HCT116 (cell line): ENCODE measurements around the gene MYO7A.

Source experiments
- EZH2 ChIP-seq: fragments of 200-600 bp; sonication (generic); IDR thresholded peaks from 2 replicates; pipeline ENCODE4 v1.6.1; 2017; ENCODE audit warnings: antibody characterized with exemption, mixed run types
- POLR2A ChIP-seq: IDR thresholded peaks from 2 replicates; pipeline ENCODE4 v1.7.0; 2011; ENCODE audit warnings: borderline replicate concordance; ENCODE audit not compliant: insufficient read depth, insufficient read length; ENCODE audit errors: extremely low read depth
- POLR2AphosphoS5 ChIP-seq: IDR thresholded peaks from 2 replicates; pipeline ENCODE4 v1.6.1; 2011; ENCODE audit warnings: mild to moderate bottlenecking, low read depth, low read length, moderate library complexity
- REST ChIP-seq: IDR thresholded peaks from 2 replicates; pipeline ENCODE4 v1.6.1; 2012; ENCODE audit warnings: low read depth
- YY1 ChIP-seq: IDR thresholded peaks from 2 replicates; pipeline ENCODE4 v1.6.1; 2011; ENCODE audit warnings: low read length, low read depth, moderate library complexity, mild to moderate bottlenecking; ENCODE audit not compliant: insufficient replicate concordance; ENCODE audit errors: extremely low read depth
- ZNF274 ChIP-seq: fragments of 200-500 bp; sonication (Bioruptor generic); IDR thresholded peaks from 2 replicates; pipeline ENCODE4 v1.6.1; 2014; ENCODE audit warnings: mild to moderate bottlenecking, low read depth, low read length, inconsistent platforms
- TF ChIP-seq, protein P1 (sequence below), 3 experiments: fragments of 200-600 bp in 1 of 3; sonication (generic) in 1 of 3; IDR thresholded peaks in 2 of 3; conservative IDR thresholded peaks in 1 of 3; 2 replicates each; pipeline ENCODE4 v1.5.1; 2012 to 2017; ENCODE audit warnings: low read depth in 2 of 3, low read length in 2 of 3, antibody characterized with exemption in 1 of 3, borderline replicate concordance in 1 of 3, control low read depth in 1 of 3, mild to moderate bottlenecking in 1 of 3, mixed read lengths in 1 of 3, mixed run types in 1 of 3, moderate library complexity in 1 of 3; ENCODE audit not compliant: insufficient read depth in 1 of 3

- TF ChIP-seq ZNF274 (no peak), REST (no peak), YY1 (no peak), POLR2AphosphoS5 (no peak), EZH2 (no peak), POLR2A (no peak)
- TF ChIP-seq, protein P1, sequence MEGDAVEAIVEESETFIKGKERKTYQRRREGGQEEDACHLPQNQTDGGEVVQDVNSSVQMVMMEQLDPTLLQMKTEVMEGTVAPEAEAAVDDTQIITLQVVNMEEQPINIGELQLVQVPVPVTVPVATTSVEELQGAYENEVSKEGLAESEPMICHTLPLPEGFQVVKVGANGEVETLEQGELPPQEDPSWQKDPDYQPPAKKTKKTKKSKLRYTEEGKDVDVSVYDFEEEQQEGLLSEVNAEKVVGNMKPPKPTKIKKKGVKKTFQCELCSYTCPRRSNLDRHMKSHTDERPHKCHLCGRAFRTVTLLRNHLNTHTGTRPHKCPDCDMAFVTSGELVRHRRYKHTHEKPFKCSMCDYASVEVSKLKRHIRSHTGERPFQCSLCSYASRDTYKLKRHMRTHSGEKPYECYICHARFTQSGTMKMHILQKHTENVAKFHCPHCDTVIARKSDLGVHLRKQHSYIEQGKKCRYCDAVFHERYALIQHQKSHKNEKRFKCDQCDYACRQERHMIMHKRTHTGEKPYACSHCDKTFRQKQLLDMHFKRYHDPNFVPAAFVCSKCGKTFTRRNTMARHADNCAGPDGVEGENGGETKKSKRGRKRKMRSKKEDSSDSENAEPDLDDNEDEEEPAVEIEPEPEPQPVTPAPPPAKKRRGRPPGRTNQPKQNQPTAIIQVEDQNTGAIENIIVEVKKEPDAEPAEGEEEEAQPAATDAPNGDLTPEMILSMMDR (IDR thresholded peaks at IDR 0.05 in 2 of 3, conservative IDR thresholded peaks at IDR 0.05 in 1 of 3; ENCODE audit: borderline replicate concordance in 1 of 3, insufficient read depth in 1 of 3, low read depth in 2 of 3, low read length in 2 of 3), result no peak
These were observed 6.0 kb upstream of the MYO7A start for GRCh38 chr11:77121876-77122575.
